Ovary (tissue), 9 donors: ENCODE measurements around the gene PRPF38B. TPM values are rescaled to one million over a fixed set of nuclear protein-coding genes. Genes with fewer than 3 reads are reported as not detected.
"Not testable (repeated sequence)": the region's sequence is repeated elsewhere in the genome, so short reads cannot be mapped to it uniquely, and the experiment has no call there.

ENCODE experiments used
- DNase-seq, 5 donors: peaks; one replicate each; pipeline ENCODE4 v3.0.0-alpha.2; 2019 to 2020
- H3K27ac ChIP-seq, 2 donors: fragments of 200-600 bp; one replicate each; pipeline versions ENCODE4 v1.5.1 to v1.8.0; 2019 to 2022
- H3K27me3 ChIP-seq: fragments of 200-600 bp; one replicate; pipeline ENCODE4 v1.8.0; 2022
- H3K36me3 ChIP-seq: fragments of 200-600 bp; sonication (generic); one replicate; pipeline ENCODE4 v1.5.1; 2019
- H3K4me1 ChIP-seq: one replicate; pipeline ENCODE4 v1.8.1; 2013; ENCODE audit warnings: mild to moderate bottlenecking, moderate library complexity; ENCODE audit not compliant: insufficient read depth
- H3K4me3 ChIP-seq: fragments of 200-600 bp; sonication (generic); one replicate; pipeline ENCODE4 v1.5.1; 2017
- H3K9me3 ChIP-seq, 2 donors: fragments of 200-600 bp in 1 of 2; sonication (generic) in 1 of 2; one replicate each; pipeline versions ENCODE4 v1.5.1 to v1.8.1; 2013 to 2019; ENCODE audit warnings: mild to moderate bottlenecking in 1 of 2, moderate library complexity in 1 of 2
- CTCF ChIP-seq, 3 donors: fragments of 450-650 bp in 2 of 3; fragments of 200-600 bp in 1 of 3; IDR thresholded peaks; one replicate each; pipeline versions ENCODE4 v1.5.1 to v1.8.0; 2016 to 2022; ENCODE audit warnings: antibody characterized with exemption in 3 of 3, mild to moderate bottlenecking in 1 of 3
- EP300 ChIP-seq: sonication (generic); formaldehyde crosslinking; IDR thresholded peaks from one replicate; pipeline ENCODE4 v1.6.1; 2017; ENCODE audit warnings: antibody characterized with exemption
- POLR2A ChIP-seq: fragments of 450-650 bp; IDR thresholded peaks from one replicate; pipeline ENCODE4 v1.6.1; 2017; ENCODE audit warnings: antibody characterized with exemption, mild to moderate bottlenecking, moderate library complexity
- WGBS, 3 donors: extraction: QIAGEN DNeasy Blood & Tissue Kit in 1 of 3; methylation state at CpG; one replicate each; pipeline versions ENCODE4 v1.1.5 to v1.1.7; 2013 to 2017; 5-methylcytosine and 5-hydroxymethylcytosine counted together
- intact Hi-C, 4 donors: fragments of 100-400 bp; cut with DNase I; formaldehyde crosslinking; loops; one replicate each; pipeline versions ENCODE4 v1.11.0 to v1.15.1; 2022 to 2023
- polyA plus RNA-seq, 2 donors: library from polyadenylated mRNA; stranded (reverse); fragments of 200-250 nt in 1 of 2; fragments of 350-450 nt in 1 of 2; fragmentation: Illumina TruSeq in 1 of 2; extraction: RNeasy Lipid Tissue Mini Kit (QIAGEN cat#74804) in 1 of 2; gene quantifications; one replicate each; pipeline ENCODE4 v1.2.3, GENCODE V29; 2013 to 2014
- total RNA-seq, 7 donors: library from RNA; depleted of rRNA in 2 of 7; stranded (reverse); fragments of >200 nt in 2 of 7; fragmentation: NEBNext Ultra II Directional in 3 of 7; extraction: Animal tissue kit (Norgen Biotek cat#: 25700) in 3 of 7; gene quantifications; one replicate each; pipeline versions ENCODE4 v1.1.0 to v1.2.4, GENCODE V29; 2016 to 2023
- donor health status: DM: no; HTN: no; CAD: no; lungs with moderate emphysema.
- donor health status: DM: no; HTN: no; CAD: no.
- donor health status: Bipolar disorder and iron deficiency.
- donor health status: DM: yes; HTN: yes; CAD: no.
- donor health status: DM: no; HTN: no; CAD: no.
- donor health status: DM: yes; HTN: yes; CAD: no.

Gene PRPF38B
- total and polyA plus RNA-seq, 9 donors, result 16.5 to 36.2 (median 29.4) TPM

GRCh38 chr1:108665771-108666170 is 26.3 kb upstream of the PRPF38B start:
- intact Hi-C loops, result no loop called here
- H3K27ac ChIP-seq, result no peak overlapping the region
- no peak overlapping the region for H3K4me3 ChIP-seq
- H3K9me3 ChIP-seq, result no peaks in the 10 kb centered on the region
- no peaks in the 10 kb centered on the region for H3K27me3 ChIP-seq
- WGBS, 3 donors, result 66 to 78% (median 67%) methylated on average over 1 of the region's 1 CpG
- TF ChIP-seq EP300, result no peak
- TF ChIP-seq POLR2A, result no peak
- TF ChIP-seq CTCF (IDR thresholded peaks at IDR 0.05), result no peak
- DNase-seq, result no peak
- H3K36me3 ChIP-seq, result no peaks in the 10 kb centered on the region
- H3K4me1 ChIP-seq, result no peaks in the 10 kb centered on the region

DNA sequence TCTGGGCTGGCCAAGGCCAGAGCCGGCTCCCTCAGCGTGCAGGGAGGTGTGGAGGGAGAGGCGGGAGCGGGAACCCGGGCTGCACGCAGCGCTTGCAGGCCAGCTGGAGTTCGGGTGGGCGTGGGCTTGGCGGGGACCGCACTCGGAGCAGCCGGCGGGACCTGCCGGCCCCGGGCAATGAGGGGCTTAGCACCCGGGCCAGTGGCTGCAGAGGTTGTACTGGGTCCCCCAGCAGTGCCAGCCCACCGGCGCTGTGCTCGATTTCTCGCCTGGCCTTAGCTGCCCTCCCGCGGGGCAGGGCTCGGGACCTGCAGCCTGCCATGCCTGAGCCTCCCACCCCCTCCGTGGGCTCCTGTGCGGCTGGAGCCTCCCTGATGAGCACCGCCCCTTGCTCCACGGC is 24.7 kb upstream of the PRPF38B start:
- H3K9me3 ChIP-seq, intact Hi-C loops, H3K27ac ChIP-seq, H3K4me3 ChIP-seq, H3K4me1 ChIP-seq, H3K36me3 ChIP-seq, DNase-seq, H3K27me3 ChIP-seq: not testable (repeated sequence)
- 92 to 96% (median 94%) methylated on average over 23 to 28 of the region's 28 CpGs for WGBS, 3 donors

DNA sequence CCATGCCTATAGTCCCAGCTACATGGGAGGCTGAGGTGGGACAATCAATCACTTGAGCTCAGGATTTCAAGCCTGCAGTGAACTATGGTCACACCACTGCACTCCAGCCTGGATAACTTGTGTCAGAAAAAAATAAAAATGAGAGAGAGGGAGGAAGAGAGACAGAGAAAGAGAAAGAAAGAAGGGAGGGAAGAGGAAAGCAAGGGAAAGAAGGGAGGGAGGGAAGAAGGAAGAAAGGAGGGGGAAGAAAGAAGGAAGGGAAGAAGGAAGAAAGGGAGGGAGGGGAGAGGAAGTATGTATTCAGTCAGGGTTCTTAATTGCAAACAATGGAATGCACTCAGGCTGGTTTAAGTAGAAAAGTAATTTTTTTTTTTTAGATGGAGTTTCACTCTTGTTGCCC is 23.3 kb upstream of the PRPF38B start:
- intact Hi-C loops, result no loop called here
- no peaks in the 10 kb centered on the region for H3K27me3 ChIP-seq
- no peak for DNase-seq
- no peak overlapping the region for H3K27ac ChIP-seq
- H3K36me3 ChIP-seq, result no peaks in the 10 kb centered on the region
- no peaks in the 10 kb centered on the region for H3K4me1 ChIP-seq
- TF ChIP-seq CTCF (IDR thresholded peaks at IDR 0.05) (no peak), POLR2A (no peak), EP300 (no peak)
- H3K9me3 ChIP-seq, result no peaks in the 10 kb centered on the region
- no peak overlapping the region for H3K4me3 ChIP-seq

DNA sequence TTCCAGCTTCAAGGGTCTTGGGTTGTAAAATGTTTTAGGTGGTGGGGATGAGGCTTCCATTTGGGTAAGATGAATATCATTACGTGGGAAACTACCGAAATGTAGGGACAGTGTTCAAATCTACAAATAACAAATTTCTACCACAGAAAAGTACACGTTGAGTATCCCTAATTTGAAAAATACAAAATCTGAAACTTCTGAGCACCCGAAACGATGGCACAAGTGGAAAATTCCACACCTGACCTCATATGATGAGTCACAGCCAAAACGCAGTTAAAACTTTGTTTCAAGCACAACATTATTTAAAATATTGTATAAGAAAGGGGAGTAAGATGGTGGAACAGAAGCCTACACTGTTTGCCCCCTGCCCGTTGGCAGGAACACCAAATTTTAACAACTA is 22.4 kb upstream of the PRPF38B start:
- Histone ChIP-seq H3K27me3 (no peaks in the 10 kb centered on the region), H3K4me3 (no peak overlapping the region), H3K36me3 (no peaks in the 10 kb centered on the region), H3K4me1 (no peaks in the 10 kb centered on the region), H3K9me3 (no peaks in the 10 kb centered on the region), H3K27ac (no peak overlapping the region)
- intact Hi-C loops, result no loop called here
- DNase-seq, result no peak
- 72 to 77% (median 77%) methylated on average over 7 of the region's 7 CpGs for WGBS, 3 donors
- TF ChIP-seq EP300 (no peak), POLR2A (no peak), CTCF (IDR thresholded peaks at IDR 0.05) (no peak)

DNA sequence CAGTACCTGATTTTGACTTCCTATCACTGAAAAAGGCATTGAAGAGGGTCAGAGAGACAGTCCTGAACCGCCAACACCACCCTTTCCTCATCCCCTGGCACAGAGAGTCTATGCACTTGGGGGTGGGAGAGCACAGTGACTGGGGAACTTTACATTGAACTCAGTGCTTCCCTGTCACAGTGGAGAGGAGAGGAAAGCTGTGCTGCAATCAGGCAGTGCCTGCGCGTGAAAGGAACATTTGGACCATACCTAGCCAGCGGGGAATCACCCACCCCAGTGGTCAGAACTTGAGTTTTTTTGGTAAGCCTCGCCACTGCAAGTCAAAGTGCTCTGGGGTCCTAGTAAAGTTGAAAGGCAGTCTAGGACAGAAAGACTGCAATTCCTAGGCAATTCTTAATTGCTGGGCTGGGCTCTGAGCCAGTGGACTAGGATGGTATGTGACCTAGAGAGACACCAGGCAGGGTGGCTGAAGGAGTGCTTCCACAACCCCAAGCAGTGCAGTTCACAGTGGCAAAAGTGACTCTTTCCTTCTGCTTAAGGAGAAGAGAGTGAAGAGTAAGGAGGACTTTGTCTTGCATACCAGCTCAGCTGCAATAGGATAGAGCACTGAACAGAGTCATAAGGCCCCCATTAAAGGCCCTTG is 21.9 kb upstream of the PRPF38B start:
- no peak for DNase-seq
- Histone ChIP-seq H3K9me3 (no peaks in the 10 kb centered on the region), H3K4me3 (no peak overlapping the region), H3K36me3 (no peaks in the 10 kb centered on the region), H3K27me3 (no peaks in the 10 kb centered on the region), H3K4me1 (no peaks in the 10 kb centered on the region), H3K27ac (no peak overlapping the region)
- intact Hi-C loops, result no loop called here
- WGBS, 3 donors, result 83 to 88% (median 87%) methylated on average over 5 of the region's 5 CpGs
- TF ChIP-seq CTCF (IDR thresholded peaks at IDR 0.05) (no peak), EP300 (no peak), POLR2A (no peak)
